HL-60/S4 treated with phorbol 12-myristate 13-acetate at 8.2 ng/mL for 4 days and 3 days (cell line): Measurements from ENCODE around the gene MAPT.
"Not testable (repeated sequence)": the region's sequence is repeated elsewhere in the genome, so short reads cannot be mapped to it uniquely, and the experiment has no call there.

Experiments used
- in situ Hi-C: fragments of 300-500 bp; cut with MboI; formaldehyde crosslinking; loops from 2 replicates; pipeline ENCODE4 v1.15.0; 2022; ENCODE audit warnings: low sequenced_read_pairs

Gene MAPT

DNA sequence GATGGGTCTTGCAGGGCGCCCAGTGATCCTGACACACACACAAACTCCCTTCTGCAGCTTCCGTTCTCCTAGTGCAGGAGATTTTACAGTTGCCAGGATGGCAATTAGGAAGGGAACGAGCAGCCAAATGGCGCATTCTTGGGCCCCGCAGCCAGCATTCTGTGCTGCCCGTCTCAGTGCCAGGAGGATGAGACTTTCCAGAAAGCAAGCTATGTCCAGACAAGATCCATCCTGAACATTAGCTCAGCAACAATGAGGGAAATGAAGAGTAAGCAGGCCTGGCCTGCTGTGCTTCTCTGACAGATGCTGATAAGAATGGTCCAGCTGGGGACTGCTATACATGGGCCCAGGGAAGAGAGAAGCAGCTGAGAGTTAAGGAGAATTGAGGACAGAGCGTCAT lies 33.2 kb upstream of the MAPT start:
- in situ Hi-C loops = no loop called here

- in situ Hi-C loops = not testable (repeated sequence)
Observed at GRCh38 chr17:45862127-45862526, 32.2 kb upstream of the MAPT start.

DNA sequence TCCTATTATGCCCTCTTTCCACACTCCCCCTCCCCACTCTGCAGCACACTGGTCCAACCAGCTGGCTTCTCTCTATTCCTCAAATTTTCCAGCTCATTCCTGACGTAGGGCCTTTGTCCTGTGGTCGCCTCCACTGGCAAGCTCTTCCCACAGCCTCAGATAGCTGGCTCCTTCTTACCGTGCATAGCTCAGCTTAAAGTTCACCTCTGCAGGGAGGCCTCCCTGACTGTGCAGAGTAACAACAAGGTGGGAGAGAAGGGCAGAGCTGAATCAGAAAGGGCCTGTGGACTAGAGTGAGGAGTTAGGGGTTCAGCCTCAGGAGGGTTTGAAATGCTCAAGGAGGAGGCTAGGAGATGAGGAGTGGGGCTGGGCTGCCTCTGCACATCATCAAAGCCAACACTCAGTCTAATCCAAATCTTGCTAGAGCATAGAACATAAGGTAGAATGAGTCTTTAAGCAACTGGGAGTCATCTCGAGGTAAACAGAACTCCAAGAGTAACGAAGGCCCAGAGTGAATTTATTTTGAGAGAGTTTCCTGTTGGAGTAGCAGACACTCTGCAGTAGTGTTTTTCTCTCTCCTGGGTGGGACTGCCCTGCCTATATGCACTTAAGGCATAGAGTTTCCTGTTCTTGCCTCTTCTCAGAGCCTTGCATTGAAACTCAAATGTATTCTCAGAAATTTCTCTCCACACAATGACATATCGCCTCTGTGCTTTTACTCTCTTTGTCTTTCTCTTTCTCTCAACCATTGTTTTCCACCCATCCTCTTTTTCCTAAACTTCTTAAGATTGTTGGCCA lies 30.3 kb upstream of the MAPT start:
- in situ Hi-C loops = no loop called here

DNA sequence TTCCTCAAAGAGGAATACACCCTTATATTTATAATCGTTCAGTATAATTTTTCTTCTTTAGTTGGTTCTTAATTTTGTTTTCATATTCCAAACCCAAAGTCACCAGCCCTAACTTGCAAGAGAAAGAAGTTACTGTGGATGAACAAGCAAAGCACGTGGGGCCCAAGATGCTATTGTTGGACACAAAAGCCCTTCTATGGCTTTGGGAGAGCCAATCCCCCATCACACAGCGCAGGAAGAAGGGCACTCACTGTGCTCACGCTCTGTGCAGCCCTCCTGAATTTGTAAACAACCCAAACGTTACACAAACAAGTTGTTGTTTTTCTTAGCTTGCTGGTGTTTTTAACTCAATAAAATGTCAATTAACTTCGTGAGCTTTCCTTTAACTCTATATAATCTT lies 27.2 kb upstream of the MAPT start:
- in situ Hi-C loops = no loop called here

DNA sequence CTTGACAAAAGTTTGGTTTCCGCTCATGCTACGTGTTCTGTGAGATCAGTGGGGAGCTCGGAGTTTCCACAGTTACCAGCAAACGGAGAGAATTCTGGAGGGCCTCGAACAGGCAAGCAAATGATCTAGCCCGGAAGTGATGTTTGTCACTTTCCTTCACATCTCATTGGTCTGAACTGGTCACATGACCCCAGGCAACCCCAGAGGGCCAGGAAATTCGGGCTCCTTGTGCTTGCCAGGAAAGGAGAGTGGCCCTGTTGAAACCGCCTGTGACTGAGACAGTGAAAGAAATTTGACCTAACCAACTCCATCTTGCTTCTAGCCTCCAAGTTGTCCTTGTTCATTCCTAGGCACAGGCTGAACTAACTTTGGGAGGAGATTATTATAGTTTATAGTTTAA lies 26.7 kb upstream of the MAPT start:
- in situ Hi-C loops = no loop called here

- in situ Hi-C loops = no loop called here
Observed at GRCh38 chr17:45868276-45868675, 26.1 kb upstream of the MAPT start.

DNA sequence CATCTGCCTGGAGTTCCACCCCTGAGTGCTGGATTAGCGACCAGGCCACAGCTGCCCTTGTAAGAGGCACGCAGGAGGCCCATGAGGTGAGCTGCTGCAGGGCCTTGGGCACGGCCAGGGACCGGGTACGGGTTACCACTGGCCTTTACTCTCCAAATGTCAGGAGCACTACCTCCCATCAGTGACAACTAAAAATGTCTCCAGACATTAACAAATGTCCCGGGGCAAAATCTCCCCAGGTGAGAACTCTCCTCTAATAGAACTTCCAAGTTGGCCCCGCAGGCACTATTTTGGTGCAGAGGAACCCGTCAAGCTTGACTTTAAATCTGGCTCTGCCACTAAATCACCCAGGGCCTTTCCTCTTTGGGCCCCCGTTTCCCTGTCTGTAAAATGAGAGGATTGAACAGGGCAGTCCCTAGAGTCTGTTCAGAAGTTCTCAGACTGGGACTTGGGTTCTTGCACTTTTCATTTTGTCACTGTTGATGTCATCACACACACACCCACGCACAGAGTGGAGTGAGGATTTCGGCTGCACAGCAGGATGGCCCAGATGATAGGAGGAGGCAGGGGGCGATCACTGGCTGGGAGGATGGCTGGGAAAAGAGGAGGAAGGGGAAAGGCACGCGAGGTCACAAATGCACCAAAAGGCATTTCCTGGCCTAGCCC lies 24.5 kb upstream of the MAPT start:
- in situ Hi-C loops = no loop called here

DNA sequence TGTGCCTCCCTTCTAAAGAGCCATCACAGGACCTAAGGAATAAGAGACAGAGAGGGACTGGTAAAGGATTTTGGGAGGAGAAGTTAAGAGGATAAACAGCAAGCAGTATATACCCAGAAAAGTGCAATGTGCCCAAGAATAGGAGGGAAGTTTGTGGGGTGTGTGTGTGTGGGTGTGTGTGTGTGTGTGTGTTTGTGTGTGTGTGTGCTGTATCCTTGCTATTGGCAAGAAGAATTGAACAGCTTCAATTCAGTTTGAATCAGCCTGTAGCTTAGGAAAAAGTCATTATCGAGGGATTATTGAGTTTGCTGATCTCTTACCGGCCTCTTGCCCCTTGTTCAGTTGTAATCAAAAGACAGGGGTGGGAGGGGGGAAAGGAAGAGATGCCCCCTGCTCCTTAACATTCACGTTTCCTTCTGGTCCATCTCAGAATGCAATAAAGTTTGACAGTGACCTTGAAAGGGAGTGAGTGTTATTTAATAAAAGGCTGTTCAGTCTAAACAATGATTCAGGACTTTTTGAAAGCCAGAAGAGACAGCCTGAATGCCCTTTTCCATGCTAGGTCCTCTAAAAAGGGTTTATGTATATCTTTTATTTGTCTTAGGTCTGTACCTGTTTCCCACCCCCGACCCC lies 23.9 kb upstream of the MAPT start:
- in situ Hi-C loops = no loop called here

- in situ Hi-C loops = no loop called here
Observed at GRCh38 chr17:45871718-45872117, 22.6 kb upstream of the MAPT start.

- in situ Hi-C loops = no loop called here
Observed at GRCh38 chr17:45873728-45874127, 20.6 kb upstream of the MAPT start.

DNA sequence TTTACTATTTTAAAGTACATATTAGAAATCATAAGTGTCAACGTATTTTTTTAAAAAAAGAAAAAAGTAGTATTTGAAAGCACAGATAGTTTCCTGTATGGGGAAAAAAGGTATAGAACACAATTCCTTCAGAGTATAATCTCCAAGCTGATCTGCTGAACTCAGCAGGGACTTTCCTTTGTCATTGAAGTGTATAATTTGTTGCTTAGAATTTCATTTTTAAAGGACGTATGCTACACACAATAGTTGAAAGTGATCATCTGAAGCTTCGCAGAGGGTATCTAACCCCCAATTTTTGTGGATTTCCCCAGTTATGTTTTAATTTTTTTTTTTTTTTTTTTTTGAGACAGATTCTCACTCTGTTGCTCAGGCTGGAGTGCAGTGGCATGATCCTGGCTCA lies 20.2 kb upstream of the MAPT start:
- in situ Hi-C loops = no loop called here

GRCh38 chr17:45876539-45876938 lies 17.8 kb upstream of the MAPT start:
- in situ Hi-C loops = no loop called here

DNA sequence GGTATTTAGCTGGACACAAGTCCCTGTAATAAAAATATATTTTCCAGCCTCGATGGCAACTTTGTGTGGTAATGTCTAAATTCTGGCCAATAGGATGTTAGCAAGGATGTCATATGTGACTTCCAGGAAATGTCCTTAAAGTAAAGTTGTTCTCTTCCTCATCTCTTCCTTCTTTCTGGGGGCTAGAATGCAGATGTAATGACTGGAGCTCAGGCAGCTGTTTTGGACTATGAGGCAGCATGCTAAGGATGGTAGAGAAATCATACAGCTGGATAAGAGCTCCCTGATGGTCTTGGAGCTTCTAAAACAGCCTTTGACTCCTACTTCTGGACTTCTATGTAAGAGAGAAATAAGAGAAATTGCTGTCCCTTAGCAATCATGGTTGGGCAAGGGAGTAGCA lies 16.9 kb upstream of the MAPT start:
- in situ Hi-C loops = no loop called here

DNA sequence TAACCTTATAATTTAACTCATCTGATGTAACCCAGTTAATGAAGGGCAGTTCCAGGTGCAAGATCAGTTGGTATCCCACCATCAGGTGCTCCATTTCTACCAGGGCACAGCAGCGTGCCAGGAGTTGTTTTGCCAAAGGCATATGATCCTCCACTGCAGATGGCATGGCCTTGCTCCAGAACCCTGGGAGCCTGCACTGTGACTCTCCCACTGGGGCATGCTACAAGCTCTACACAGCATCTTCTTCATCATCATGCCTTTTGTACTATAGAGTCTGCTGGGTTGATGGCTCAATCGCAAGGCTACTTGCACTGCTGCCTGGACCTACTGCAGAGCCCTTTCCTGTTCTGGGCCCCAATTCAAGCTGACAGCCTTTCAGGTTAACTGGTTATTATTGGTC lies 11.3 kb upstream of the MAPT start:
- in situ Hi-C loops = no loop called here

DNA sequence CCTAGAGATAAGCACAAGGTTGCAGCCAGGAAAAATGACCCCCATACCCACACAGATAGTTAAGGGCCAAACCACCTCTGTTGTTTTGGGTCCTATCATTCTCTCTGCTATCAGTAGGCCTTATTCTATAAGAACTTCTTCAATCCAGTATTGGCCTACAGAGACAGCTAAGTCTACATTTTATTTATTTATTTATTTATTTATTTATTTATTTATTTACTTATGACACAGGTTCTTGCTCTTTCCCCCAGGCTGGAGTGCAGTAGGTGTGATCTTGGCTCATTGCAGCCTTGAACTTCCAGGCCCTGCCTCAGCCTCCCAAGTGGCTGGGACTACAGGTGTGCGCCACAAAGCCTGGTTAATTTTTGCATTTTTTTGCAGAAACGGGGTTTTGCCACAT lies 7.5 kb upstream of the MAPT start:
- in situ Hi-C loops = no loop called here

GRCh38 chr17:45888392-45888791 lies 6.0 kb upstream of the MAPT start:
- in situ Hi-C loops = no loop called here

- in situ Hi-C loops = no loop called here
Observed at GRCh38 chr17:45889579-45889978, 4.8 kb upstream of the MAPT start.

GRCh38 chr17:45893725-45894021 lies 681 bp upstream of the MAPT start:
- in situ Hi-C loops = no loop called here

- in situ Hi-C loops = no loop called here
Observed at GRCh38 chr17:45895304-45895968, 1.1 kb downstream of the MAPT start.

GRCh38 chr17:45895969-45896785 lies 1.8 kb downstream of the MAPT start:
- in situ Hi-C loops = no loop called here
